GM12892 (cell line): ENCODE measurements around the gene ZMIZ1.
"Not testable (repeated sequence)": the region's sequence is repeated elsewhere in the genome, so short reads cannot be mapped to it uniquely, and the experiment has no call there.

Experiments used
- DNase-seq: peaks from one replicate; pipeline ENCODE4 v3.0.0; 2011; ENCODE audit not compliant: insufficient read length
- FAIRE-seq: peaks from 2 replicates; lab custom pipeline; 2011; peaks lifted over from hg19 to GRCh38; lab: Jason Lieb, UNC
- POLR2A ChIP-seq: IDR thresholded peaks from 2 replicates; pipeline ENCODE4 v1.6.1; 2011; ENCODE audit warnings: low read depth, low read length, control low read depth
- POLR2AphosphoS5 ChIP-seq: IDR thresholded peaks from 2 replicates; pipeline ENCODE4 v1.6.1; 2011; ENCODE audit warnings: low read depth, low read length, control low read depth
- TAF1 ChIP-seq: IDR thresholded peaks from 2 replicates; pipeline ENCODE4 v1.6.1; 2011; ENCODE audit warnings: low read depth, mild to moderate bottlenecking, control low read depth, low read length, borderline replicate concordance

The ZMIZ1 gene

DNA sequence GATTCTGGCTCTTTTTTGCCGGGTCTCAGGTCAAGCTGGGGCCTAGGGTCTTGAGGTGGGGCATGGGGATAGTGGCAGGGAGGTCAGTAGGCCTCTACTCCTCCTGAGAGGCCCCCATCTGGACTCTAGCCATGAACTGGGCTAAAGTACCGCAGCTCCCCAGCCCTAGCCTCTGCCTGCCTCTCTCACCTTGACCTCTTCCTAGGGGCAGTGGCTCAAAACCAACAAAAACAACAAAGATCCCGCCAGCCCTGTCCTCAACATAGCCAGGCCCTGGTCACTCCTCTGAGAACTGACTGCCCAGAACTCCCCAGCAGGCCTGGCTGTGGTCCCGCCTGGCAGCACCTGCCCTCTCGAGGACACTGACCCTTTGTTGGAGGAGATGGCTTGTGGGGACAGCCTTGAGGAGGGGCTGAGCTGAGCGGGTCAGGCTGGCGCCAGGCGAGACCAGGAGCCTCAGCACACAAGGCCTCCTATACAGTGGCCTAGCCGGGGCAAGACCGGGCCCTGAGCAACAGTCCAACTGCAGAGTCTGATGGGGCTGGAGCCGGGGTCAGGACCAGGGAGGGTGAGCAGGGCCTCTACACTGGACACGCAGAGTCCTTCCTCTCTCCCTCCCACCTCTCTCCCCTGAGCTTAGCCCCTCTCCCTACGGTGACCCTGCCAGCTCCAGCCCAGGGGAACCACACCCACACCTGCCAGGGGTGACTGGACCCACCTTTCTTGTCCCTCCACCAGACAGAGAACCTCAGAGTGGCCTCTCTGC lies 266.9 kb downstream of the ZMIZ1 start:
- TF ChIP-seq POLR2A (no peak), POLR2AphosphoS5 (no peak), TAF1 (no peak)
- FAIRE-seq (no peak), DNase-seq (no peak)

DNA sequence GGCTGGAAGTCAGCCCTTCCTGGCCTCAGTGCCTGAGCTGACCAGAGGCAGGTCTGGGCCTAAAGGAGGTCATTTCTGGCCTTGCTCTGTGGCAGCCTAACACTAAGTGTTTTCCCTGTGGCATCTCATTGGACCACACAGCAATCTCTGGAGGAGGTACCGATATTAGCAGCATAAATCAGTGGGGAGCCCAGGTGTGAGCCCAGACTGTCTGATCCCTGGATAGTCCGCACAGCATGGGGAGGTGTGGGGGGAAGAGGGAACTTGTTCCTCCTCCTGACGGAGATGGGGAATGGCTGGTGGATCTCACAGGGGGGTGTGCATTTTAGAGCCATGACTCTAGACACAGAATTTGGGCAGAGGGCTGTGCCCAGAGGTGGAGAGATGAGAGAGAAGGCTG lies 267.5 kb downstream of the ZMIZ1 start:
- FAIRE-seq (no peak), DNase-seq (no peak)
- no peak for TF ChIP-seq POLR2A
- TF ChIP-seq POLR2AphosphoS5 = no peak
- TF ChIP-seq TAF1 = no peak

DNA sequence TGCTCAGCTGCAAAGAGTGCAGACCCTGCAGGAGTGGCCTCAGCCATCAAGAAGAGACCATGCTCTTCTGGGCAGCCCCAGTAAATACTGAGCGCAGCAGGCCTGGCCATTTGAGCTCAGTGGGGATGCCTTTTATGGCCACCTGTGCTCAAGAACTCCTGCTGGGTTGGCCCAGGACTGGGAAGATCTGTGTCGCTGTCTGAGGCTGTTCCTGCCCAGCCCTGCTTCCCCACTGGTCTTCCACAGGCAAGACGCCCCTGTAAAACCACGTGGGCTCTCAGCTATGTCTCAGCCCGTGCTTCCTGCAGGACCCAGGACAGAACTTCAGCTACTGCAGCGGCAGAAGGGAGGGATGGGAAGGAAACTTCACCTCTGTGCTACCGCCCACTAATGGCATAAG lies 268.0 kb downstream of the ZMIZ1 start:
- no peak for TF ChIP-seq TAF1
- TF ChIP-seq POLR2A = no peak
- no peak for TF ChIP-seq POLR2AphosphoS5
- FAIRE-seq (no peak), DNase-seq (no peak)

DNA sequence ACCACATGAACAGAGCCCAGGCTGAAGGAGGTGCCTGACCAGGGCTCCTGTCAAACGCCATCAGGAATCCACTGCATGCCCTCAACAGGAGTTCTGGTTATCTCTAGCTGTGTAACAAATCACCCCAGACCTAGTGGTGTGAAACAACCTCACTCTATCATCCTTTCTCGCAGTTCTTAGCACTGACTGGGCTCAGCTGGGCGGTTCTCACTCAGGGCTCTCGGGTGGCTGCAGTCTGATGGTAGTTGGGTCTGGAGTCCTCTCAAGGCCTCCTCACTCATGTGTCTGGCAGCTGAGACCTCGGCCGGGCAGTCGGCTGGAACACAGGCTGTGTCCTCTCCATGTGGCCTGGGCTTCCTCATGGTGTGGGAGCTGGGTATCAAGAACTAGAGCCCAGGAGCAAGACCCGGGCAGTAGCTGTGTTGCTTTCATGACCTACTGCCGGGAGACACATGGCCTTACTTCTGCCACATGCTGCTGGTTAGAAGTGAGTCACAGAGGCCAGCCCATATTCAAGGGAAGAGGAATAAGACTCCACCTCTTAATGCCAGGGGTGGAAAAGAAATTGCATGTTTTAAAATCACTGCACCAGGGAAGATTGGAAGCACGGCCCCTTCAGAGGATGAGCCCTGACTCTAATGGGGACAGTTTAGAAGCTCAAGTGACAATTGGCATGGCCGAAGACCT lies 269.2 kb downstream of the ZMIZ1 start:
- not testable (repeated sequence) for DNase-seq, FAIRE-seq

DNA sequence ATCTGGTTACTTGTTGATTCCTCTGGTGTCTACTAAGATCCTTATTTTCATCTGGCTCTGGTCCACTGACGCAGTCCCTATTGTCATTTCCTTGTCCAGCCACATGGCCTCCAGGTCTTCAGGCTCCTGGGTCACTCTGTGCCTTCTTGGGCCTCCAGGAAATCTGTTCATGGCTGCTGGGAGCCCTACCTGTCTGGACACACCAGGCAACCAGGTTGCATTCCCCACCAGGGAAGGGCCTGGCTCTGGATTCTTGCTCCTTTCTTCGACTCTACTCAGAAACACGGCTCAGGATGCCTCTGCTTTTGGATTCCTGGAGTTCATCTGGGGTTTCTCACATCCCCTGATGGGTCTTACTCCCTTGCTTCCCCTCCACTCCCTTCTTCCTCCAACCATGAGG lies 270.5 kb downstream of the ZMIZ1 start:
- FAIRE-seq (no peak), DNase-seq (no peak)
- TF ChIP-seq POLR2AphosphoS5 = no peak

DNA sequence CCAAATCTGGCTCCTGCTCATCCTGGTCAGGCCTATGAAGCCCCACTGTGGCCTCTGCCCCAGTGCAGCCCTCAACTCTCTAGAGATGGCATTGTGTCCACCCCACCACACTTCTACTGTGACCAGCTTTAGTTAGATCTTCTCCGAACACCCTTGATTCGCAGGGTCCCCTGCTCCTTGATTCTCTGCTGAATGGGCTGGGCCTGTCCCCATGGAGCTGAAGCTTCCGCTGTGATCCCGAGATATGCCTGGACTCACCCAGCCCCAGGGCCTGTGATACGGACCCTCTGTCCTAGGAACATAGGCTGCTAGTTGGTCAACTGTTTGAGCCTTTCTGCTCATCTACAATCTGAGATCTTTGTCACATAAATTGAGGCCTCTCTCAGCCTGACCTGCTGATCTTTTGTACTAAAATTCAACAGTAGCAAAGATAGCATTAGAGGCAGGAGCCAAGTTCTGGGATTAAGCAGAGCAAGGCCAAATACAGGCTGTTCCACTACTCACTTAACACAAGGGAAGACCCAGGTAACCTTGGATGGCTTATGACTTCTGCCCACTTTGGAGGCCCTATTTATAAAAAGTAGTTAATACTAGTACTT lies 272.0 kb downstream of the ZMIZ1 start:
- TF ChIP-seq POLR2A (no peak), TAF1 (no peak), POLR2AphosphoS5 (no peak)
- no peak for DNase-seq
- no peak for FAIRE-seq

DNA sequence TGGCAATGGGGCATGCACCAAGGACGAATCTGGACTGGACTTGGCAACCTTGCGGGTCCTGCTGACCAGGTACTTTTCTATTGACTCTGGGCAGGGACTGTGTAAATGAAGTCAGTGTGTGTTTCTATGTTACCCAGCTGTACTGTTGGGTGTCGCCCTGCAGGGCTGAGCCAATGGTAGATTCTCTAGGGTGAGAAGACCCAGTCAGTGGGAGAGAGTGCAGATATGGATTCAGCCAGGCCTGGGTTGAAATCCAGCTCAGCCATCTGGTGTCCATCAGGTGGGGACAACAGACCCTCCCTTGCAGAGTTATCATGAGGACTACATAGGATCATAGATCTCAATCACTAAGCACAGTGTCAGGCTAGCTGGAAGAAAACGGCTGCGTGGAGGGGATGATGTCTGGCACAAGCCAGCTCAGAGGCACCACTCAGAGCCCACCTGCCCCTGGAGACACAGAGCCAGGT lies 273.6 kb downstream of the ZMIZ1 start:
- TF ChIP-seq POLR2A = no peak
- TF ChIP-seq POLR2AphosphoS5 = no peak
- TF ChIP-seq TAF1 = no peak
- DNase-seq (no peak), FAIRE-seq (no peak)

DNA sequence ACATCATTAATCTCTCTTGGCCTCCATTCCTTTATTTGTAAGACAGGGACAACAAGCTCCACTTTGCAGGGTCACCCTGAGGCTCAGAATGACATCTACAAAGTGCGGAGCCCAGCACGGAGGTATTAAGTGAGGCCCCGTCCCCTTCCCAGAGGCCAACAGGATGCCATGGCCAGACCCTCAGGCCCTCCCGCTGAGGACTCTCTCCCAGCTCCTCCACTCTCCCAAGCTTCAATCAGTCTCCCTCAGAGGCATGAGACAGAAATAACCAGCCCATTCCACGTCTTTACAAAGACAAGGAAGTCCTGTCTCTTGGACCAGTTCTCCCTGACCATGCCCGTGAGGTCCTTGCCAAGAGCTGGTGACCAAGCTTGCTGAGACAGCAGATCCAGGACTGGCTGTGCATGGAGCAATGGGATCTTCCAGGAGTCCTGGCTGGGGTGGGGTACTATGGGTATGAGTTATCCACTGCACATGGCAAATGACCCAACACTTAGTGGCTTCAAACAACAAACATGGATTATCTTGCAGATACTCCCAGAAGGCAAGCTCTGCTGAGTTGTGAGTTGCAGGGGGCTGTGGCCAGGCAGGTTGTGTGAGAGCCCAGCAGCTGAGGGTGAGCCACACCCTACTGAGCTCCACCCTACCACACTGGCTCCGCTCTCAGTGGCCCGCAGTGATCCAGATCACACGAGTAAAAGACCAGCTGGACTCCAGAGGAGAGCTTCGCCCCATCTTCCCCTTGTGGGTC lies 274.2 kb downstream of the ZMIZ1 start:
- TF ChIP-seq POLR2A (no peak), TAF1 (no peak), POLR2AphosphoS5 (no peak)
- DNase-seq = no peak
- no peak for FAIRE-seq

DNA sequence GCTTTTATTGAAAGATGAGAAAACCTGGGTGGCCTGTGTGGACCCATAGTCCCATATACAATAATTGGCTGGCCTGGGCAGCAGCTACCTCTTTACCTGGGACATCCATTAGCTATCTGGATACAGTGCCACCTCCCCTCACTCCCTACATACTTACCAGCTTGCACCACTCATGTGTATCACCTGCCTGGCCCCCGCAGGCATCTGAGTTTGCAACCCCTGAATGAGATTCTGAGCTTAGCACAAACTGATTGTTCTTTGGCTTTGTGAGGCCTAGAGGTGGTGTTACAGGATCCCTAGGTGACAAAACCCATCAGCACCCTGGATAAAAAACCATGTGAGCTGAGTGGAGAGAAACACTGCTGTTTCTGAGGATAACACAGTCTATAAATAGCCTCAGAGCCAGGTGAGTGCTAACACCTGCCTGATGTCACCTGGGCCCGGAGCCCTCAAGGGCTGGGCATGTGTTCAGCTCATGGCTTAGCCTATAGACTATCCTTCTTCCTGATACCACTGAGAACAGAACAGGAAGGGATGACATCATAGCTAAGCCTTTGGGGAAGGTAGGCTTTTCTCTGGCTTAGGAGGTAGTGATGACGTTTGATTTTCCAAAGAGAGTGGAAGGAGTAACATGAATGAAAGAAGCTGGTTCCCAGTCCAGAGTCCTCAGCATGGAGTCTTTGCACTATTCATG lies 275.9 kb downstream of the ZMIZ1 start:
- TF ChIP-seq POLR2AphosphoS5 = no peak
- TF ChIP-seq POLR2A = no peak
- no peak for TF ChIP-seq TAF1
- no peak for DNase-seq

DNA sequence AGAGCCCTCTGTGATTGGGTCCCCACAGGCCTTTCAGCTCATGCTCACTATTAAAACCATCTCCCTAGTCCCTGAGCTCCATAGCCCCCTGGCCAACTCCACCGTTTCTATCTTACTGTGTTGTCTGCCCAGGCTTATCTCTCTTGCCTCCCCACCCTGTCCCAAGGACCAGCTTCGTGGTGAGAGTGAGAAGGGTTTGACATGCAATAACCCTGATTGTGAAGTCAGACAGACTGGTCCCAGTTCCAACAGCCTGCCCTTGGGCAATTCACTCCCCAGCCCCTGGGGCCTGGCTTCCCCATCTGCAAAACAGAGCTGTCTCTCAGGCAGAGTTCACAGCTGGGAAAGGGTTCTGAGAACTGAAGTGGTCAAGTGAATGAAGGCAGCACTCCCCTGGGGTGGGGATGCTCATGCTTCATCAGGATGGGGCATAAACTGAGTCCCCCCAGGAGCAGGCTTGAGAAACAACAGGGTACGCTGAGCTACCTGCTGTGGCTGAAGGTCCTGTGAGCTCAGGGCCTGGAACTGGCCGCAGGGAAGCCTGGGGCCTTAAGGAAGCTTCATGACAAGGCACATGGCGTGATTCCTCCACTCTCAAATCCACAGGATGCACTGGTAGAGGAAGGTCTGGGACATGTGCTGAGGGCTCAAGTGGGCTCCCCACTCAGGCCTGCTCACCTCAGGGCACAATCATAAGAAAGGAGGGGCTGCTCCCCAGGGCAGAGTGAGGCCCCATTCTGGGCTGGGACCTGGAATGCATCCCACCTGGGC lies 276.7 kb downstream of the ZMIZ1 start:
- FAIRE-seq = no peak

More for the DNA sequence above, 275.9 kb downstream of the ZMIZ1 start:
- FAIRE-seq = no peak

More for the DNA sequence above, 276.7 kb downstream of the ZMIZ1 start:
- no peak for DNase-seq
- no peak for TF ChIP-seq TAF1
- no peak for TF ChIP-seq POLR2A
- TF ChIP-seq POLR2AphosphoS5 = no peak
